ENCODE data around the gene SLC35F6.
A peak's percentile ranks its signal among the peaks of the same experiment; 100 is the strongest.

SLC35F6 gene, protein sequence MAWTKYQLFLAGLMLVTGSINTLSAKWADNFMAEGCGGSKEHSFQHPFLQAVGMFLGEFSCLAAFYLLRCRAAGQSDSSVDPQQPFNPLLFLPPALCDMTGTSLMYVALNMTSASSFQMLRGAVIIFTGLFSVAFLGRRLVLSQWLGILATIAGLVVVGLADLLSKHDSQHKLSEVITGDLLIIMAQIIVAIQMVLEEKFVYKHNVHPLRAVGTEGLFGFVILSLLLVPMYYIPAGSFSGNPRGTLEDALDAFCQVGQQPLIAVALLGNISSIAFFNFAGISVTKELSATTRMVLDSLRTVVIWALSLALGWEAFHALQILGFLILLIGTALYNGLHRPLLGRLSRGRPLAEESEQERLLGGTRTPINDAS

DNA sequence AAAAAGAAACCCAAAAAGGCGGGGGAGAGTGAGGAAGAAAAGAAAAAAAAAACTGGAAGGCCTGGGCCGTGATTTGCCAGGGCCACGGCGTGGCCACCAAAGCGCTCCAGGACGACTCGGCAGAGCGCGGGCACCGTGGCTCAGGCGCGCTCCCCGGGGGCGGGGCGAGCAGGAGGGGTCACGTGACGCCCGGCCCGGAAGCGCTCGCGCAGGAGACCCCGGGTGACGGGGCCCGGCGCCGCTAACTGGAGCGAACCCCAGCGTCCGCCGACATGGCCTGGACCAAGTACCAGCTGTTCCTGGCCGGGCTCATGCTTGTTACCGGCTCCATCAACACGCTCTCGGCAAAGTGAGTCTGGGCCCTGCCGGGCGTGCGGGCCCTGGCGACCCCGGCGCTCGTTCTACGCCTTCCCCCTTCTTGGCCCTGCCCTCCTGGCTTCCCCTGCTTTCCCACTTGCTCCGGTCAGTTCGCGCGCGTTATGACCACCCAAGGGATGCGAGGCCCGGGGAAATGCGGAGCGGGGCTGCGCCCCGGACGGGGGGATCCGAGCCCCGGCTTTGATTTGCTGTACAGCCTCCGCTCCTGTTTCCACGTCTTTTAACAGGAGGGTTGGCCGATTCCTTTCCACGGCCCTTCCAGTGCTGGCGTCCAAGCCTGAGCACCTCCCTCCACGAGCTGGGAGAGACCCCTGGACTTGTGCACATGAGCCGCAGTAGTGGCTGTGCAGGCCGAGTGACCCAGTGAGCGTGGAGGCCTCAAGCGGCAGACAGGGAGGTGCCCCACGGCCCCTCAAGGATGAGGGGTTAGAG, at the start of gene SLC35F6:
TSS of gene SLC35F6 (plus strand) at position 207 of the 810 bp plus-strand sequence. CDS start at position 273, 66 bp downstream.
- peak; percentile 37 for DNase-seq

DNA sequence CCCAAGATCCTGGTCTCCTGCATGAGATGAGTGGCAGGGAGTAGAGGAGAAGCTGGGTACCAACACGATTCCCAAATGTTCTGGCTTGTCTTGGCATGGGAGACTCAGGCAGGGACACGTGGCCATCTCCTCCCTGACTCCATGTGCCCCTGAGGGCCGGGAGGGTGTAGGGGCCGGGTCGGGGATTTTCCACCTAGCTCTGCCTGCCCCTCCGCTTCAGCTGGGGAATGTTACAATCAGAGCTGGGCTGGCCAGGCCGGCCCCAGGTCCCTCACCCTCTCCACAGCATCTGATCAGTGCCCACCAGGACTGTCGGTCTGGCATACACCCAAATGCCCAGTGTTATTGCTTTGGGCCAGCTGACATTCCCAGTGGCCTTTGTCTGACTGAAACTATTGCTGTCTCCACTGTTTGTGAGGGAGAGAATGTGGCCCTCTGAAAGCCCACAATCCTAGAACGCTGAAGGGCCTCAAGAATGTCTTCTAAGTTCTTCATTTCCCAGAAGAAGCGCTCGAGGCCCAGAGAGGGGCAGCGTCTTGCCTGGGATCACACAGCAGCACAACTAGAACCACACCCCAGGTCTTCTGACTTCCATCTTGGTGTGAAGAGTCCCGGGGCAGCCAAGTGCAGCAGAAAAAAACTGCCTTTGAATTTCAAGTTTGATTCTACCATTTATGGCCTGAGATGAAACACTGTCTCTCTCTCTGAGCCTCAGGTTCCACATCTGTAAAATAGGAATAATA, 48.4 kb upstream of the SLC35F6 start:
- DNase-seq, result no peak

DNA sequence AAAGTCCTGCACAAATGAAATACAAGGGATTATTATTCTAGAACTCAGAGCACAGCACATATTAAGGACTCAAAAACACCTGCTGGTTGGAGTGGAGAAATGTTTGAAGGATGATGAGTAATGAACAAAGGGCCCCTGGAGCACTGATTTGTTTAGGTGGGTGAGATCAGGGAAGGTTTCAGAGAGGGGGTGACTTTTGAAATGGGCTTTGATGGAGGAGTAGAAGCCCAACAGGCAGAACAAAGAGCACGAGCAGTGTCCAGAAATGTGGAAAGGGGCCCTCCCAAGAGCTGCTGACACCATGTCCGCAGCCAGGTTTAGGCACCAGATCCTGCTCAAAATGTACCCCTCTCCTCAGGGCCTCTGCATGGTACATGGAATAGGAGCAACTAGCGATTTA, 47.7 kb upstream of the SLC35F6 start:
- DNase-seq, result no peak

DNA sequence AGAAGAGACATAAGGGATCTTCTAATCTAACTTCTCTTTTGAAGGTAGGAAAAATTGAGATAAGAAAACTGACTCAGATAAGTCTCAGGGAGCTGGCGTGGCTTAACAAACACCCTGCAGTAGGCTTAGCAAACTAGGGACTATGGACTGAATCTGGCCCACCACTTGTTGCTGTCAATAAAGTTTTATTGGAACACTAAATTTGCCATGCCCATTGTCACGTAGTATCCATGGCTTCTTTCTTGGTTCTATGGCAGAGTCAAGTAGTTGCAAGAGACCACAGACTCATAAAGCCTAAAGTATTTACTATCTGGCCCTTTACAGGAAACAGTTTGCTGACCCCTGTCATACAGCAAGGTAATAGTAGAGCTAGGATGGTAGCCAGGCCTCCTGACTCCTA, 47.3 kb upstream of the SLC35F6 start:
- no peak for DNase-seq

DNA sequence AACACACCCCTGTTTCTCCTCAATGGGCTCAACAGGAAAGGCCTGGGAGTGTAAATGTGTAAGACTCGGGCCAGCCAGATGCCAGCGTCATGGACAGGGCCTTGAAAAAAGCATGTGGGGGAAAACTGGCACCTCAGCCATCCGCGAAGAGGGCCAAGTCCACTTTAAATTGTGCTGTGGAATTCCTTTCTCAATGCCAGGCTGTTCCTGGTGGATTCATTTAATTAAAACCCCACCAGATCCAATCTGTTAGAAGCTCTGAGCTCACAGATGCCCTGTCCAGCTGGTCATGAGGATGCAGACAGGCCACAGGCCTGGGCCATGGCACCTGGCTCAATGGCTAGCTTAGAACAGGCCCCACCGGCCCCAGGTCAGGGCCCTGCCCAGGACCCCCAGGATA, 46.7 kb upstream of the SLC35F6 start:
- no peak for DNase-seq

DNA sequence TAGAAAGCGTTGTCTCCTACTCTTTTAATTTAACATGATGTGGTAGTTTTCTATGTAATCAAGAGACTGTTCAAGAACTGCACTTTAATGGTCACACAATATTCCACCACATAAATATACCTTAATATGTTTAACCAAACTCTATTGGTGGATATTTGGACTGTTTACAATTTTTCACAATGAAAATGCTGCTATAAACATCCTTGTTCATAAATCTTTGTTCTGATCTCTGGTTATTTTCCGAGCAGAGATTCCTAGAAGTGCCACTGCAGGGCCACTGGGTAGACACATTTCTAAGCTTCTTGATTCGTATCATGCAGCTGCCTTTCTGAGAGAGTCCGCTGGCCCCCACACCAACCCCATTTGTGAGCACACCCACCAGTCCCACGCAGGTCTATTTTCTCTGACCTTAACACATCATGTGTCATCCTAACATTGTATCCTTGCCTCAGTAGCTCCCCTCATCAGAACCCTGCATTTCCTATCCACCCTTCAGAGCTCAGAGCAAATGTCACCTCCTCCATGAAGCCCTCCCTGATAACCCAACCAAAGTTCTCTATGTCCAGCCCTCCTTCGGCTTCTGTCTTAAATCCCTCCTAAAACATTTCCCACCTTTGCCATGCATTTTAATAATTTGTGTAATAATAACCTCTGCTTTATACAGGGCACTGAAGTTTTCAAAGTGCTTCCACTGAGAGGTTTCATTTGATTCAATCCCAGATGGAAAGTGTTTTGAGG, 45.0 kb upstream of the SLC35F6 start:
- DNase-seq, result no peak

DNA sequence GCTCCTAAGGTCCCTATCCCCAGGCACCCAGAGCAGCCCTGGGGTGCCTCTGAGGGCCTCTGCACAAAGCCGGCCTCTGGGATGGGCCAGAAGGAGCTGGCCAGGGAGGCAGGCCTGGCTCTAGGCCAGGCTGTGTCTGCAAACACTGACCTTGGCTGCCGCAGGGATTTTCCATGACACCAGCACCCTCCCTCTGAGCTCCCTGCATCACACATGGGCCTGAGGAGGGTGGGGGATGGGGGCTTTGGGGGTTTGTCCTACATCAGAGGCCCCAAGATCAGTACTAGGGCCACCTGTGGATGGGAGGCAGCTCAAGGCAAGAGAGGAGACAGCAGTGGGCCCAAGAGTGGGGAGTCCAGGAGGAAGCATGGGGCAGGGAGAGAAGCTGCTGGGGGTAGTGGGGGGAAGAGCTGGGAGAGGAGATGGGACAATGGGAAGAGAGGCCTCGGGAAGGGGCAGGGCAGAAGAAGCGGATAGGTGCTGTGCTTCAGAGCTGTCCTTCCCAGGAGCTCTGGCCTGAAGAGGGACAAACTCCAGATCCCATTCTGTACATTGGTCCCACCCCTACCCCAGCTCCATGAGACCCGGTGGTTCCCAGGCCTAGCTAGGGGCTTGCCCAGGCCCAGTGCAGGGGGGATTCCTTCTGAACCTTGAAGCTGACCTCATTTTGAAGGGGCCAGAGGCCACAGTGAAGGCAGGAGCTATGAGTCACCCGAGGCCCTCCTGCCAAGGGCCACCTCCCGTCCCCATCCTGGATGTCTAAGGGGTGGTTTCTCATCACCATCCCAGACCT, 43.6 kb upstream of the SLC35F6 start:
- DNase-seq, result no peak

DNA sequence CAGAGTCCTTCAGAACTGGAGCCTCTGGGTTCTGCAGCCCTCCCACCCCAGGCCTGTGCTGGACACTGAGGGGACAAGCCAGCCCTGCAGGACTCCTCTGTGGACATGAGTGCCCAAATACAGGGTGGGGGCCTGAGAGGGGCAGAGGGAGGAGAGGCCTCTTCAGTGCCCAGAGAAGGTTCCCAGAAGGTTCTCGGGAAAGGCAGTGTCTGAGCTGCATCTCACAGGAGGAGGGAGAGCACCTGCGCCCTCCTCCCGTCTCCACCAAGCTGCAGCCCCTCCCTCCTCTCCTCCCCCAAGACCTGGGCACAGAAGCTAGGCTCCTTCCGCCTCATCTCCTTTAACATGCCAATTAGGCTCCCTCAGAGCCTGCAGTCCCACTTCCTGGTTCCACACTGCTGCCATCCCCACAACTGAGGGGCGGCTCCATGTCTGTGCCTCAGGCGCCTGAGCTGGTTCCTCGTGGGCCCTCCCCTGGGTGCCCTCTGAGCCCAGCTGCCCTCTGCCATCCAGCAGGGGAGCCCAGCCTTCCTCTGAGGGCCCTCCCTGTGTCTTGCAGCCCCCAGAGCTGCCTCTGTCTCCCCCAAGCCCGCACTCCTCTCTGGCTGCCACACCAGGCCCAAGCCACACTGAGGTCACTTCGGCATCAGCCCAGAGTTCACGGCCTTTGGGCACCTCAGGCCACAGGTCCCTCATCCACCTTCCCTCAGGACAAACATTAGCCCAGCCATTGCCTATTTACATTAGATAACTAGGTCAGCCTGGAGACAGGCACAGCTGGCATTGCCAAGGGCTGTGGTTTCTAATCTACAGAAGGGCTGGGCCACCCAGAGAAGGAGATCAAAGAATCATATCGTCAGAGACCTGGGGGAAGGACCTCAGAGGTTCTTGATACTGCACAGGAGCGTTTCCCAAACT, 42.7 kb upstream of the SLC35F6 start:
- DNase-seq, result no peak

DNA sequence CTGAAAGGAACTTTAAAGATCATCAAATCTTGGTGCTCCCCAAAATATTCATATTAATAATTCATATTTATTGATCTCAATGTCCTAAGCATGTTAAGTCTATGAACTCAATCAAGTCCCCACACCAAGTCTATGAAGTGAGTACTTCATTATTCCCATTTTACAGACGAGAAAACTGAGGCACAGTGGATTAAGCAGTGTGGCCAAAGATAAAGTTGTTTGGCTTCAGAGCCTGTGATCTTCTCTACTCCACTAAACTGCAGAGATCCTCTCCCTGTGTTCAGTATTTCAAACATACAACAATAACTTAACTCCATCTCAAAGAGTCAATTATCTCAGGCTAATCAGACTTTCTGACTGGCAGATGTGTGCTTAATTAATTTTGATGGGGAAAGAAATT, 41.8 kb upstream of the SLC35F6 start:
- DNase-seq, result no peak

DNA sequence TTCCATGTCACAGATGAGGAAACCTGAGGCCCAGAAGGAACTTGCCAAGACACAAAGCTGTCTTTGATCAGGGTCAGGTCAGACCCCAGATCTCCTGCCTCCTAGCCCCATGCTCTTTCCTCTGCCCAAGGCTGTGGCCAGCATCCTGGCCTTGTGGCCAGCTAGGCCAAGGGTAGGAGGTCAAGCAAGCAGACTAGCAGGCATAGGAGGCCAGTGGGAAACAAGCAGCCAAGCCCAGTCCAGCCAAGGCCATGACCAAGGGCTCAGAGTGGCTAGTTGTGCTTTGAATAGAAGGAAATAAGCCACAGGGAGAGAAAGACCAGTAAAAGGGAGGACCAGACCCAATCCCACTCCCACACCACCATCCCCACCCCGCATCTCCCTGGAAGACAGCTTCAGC, 41.2 kb upstream of the SLC35F6 start:
- DNase-seq, result no peak

DNA sequence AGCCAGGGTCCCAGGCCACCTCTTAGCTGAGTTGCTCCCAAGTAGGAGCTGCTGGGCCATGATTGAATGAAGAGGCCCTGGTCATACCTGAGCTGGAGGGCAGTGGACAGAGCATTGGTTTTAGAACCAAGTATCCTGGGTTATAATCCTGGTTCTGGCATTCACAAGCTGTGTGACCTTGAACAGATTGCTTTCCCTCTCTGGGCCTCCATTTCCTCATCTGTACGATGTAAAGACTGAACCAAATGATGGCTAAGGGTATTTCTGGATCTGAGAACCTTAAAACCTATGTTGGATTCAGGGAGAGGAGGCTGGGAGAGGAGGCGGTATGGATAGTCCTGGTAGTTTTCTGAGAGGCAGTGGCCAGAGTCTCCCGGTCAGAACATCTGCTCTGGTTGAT, 40.6 kb upstream of the SLC35F6 start:
- DNase-seq, result no peak

DNA sequence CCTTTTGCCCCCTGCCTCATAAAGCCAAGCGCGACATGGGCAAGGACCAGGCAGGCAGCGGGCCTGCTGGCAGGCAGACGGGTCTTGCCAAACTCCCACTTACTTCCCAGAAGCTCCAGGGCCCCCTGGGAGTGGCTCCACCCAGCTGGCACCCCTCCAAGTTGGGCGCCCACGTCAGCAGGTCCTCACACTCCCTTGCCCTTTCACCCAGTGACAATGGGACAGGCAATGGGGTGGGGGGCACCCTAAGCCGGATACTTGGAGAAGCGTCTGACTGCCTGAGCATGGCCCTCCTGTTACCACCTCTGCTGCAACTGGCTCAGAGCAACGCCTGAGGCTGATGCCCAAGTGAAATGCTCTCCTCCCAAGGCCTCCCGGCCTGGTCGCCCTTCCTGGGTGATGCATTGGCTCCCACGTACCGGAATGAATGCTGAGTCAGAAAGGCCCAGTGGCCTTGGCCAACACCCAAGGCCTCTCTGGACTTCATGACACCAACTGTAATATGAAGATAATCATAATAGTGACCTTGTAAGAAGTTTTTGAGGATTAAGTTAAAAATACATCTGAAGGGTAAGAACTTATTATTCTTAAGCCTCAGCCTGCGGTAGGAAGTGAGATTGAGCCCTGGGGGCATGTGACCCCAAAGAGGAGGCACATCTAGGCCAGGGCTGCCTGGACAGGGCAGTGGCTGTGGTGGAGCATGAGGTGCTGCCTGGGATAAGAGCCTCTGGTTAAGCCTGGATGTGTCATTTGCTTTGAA, 39.9 kb upstream of the SLC35F6 start:
- DNase-seq, result no peak

DNA sequence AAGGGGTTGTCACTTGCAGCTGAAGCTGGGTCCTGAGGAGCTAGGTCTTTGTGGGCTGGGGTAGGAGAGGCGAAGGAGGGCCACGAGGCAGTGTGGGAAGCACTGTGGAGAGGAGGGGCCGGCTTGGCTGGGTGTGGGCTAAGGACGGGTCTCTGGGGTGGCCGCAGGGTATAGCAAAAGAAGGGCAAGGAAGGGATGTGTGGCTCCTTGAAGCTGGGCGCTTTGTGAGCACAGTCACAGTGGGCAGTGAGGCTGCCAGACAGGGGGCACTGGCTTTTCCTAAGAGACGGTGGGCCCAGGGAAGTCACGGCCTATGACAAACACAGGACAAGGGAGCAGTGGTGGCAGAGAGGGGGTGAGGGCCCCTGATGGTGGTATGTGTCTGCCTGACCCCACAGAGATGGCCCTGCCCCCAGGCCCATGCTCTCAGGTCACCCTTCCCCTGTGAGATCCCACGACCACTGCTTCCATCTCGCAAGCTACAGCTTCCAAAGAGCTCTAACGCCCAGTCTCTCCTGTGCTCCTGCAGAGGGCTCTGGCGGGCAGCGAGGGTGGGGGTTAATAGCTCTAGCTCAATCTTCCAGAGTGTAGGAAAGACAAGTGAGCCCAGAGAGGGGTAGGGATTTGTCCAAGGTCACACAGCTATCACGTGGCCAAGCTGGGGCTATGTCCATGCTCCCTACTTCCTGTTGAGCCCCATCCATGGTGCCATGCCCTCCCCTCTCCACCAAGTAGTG, 39.1 kb upstream of the SLC35F6 start:
- DNase-seq, result no peak

DNA sequence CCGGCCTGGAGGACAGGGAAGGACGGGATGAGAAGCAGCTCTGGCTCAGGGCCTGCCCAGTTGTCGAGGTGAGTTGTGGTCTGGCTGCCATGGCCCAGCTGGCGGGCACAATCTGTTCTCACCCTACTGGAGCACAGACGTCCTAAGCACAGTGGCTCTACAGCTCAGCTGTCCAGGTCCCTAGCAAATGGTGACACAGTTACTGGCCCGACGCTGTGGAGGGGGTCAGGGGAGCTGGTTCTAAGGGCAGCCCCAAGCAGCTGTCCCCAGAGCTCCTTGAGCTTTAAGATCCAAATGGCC, 38.6 kb upstream of the SLC35F6 start:
- DNase-seq, result no peak

DNA sequence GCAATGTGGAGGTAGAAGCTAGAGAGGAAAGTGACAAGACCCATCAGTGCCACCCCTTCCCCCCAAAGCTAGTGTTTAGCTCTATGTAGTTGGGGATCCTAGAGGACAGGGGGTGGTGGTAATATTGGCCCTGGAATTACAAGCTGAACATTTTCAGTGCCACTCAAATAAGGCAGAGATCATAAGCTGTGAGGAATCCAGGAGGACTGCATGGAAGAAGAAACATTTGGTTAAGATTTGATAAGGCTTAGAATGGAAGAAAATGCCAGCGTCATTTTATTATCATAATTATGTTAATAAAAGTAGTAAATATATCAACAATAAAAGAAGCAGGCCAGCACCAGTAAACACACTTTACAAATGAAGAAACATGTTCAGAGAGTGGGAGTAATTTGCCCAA, 37.9 kb upstream of the SLC35F6 start:
- DNase-seq, result no peak

DNA sequence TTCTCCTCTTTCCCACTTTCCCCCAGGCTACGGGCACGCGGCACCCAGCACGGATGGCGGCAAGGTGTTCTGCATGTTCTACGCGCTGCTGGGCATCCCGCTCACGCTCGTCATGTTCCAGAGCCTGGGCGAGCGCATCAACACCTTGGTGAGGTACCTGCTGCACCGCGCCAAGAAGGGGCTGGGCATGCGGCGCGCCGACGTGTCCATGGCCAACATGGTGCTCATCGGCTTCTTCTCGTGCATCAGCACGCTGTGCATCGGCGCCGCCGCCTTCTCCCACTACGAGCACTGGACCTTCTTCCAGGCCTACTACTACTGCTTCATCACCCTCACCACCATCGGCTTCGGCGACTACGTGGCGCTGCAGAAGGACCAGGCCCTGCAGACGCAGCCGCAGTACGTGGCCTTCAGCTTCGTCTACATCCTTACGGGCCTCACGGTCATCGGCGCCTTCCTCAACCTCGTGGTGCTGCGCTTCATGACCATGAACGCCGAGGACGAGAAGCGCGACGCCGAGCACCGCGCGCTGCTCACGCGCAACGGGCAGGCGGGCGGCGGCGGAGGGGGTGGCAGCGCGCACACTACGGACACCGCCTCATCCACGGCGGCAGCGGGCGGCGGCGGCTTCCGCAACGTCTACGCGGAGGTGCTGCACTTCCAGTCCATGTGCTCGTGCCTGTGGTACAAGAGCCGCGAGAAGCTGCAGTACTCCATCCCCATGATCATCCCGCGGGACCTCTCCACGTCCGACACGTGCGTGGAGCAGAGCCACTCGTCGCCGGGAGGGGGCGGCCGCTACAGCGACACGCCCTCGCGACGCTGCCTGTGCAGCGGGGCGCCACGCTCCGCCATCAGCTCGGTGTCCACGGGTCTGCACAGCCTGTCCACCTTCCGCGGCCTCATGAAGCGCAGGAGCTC, 36.2 kb upstream of the SLC35F6 start:
- DNase-seq, result no peak

DNA sequence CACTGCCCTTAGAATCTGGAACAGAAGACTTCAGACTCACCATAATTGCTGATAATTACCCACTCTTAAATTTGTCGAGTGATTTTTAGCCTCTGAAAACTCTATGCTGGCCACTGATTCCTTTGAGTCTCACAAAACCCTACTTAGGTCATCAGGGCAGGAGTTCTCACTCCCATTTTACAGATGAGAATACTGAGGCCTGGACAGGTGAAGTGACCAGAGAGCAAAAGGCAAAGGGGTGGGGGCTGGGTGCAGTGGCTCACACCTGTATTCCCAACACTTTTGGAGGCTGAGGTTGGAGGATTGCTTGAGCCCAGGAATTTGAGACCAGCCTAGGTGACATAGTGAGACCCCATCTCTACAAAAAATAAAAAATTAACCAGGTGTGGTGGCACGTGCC, 34.8 kb upstream of the SLC35F6 start:
- DNase-seq, result no peak

DNA sequence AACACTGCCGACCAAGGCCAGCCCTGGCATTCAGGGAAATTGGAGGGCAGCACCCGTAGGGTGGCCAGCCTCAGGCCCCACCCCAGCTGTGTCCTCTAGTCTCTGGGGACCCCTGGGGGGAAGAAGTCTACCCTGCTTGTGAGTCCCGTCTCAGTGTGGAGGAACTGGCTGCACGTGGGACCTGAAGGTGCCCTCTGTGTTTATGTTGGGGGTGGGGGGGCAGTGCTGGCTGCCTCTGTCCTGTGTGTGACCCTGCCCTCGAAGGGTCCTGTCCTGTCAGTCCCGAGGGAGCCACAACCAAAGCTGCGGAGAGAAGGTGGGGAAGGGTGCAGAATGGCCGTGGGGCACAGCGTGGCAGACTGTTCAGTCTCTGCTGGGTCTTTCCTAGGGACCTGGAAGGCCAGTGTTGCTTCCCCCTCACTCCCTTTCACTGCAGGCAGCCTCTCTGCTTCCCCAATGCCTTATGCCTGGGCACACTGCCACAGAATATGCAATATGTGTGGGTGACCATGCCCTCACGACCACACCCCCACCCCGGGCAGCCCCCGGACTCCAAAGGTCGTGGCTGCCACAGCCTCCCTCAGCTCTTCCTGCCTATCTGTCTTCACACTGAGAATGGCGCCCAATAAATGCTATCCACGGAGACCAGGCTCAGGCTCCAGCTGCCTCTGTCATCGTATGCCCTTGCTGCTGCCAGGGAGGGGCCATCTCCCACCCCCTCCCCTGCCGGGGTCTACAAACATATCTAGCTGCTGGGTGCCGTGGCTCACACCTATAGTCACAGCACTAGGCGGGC, 33.3 kb upstream of the SLC35F6 start:
- no peak for DNase-seq
